GM19240 (cell line): Measurements from ENCODE around the gene NTRK2.

Experiments used
- DNase-seq: peaks from one replicate; pipeline ENCODE4 v3.0.0; 2011; ENCODE audit warnings: low spot score; ENCODE audit not compliant: insufficient read length

The NTRK2 gene

DNA sequence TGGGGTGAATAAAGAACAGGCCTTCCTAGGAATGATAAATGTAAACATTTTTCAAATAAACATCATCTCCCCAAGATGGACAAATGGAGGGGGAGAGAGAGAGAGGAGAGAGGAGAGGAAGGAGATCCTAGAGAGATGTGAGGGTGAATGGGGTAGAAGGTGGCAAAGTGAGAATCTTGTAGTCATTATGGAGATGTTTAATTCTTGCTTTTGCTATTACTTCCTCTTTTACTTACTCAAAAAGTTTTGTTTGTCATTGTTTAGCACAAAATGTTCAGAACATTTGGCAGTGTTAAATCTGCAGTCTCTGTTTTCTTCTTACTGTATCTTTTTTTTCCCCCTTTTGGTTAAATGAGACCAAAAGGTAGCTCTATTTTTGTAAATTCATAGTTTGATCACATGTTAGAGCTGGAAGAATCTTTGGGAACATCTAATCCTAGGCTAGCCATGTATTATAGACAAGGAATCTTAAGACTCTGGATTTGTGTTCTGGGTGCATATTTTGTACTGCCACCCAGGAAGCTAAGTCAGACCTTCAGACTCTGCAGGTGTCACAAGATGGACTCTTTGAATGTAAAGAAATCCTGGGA is 266.1 kb downstream of the NTRK2 start:
- no peak for DNase-seq

GRCh38 chr9:84937180-84937579 is 267.7 kb downstream of the NTRK2 start:
- no peak for DNase-seq

DNA sequence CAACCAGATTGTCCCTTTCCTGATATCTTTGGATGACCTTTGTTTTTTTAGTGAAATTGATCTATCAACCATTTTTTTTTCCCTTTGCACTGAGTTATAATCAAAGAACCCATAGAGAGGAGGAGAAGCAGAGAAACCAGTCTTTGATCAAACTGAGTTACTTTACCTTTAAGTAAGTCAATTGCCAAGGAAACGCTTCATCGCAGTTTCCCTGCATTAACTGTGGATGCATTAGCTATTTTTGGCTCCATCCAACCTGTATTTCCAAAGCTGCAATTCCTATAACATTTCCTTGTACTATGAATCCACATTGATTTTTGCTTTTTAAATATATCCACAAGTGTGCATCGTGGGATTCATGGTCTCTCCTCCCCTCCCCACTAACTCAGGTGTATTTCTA is 268.1 kb downstream of the NTRK2 start:
- DNase-seq: no peak

DNA sequence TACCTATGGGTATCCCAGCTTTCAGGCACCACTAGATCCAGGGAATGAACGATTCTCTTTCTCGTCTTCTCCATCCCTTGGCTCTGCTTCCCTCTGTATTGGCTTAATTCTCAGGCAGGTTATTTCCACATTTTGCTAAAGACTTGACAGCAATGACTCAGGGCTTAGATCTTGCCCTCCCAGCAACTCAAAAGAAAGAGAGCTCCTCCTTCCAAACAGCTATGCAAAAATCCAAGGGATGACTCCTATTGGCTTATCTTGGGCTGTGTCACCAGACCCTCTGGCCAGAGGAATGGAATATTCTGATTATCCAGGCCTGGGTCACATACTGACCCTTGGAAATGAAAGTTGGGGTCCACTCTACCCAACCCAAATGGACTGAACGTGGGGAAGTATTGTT is 270.2 kb downstream of the NTRK2 start:
- no peak for DNase-seq

DNA sequence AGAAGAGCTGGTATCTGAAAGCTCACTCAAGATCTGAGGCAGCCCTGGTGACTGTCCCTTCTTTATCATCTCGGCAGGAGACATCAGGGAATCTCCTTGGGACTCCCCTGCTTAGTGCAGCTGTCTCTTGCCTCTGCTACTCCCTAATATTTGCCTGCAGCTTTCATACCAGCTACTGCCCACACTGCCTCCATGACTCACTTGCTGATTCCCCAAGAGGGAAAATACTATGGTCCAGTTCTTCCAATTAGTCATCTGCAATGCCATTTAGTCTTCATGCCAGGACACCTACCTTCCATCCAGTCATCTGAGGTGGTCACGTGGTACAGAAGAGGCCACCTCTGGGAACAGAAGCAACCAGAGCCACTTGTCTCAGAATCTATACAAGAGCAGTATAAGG is 270.8 kb downstream of the NTRK2 start:
- DNase-seq: no peak

GRCh38 chr9:84941792-84942191 is 272.3 kb downstream of the NTRK2 start:
- no peak for DNase-seq

DNA sequence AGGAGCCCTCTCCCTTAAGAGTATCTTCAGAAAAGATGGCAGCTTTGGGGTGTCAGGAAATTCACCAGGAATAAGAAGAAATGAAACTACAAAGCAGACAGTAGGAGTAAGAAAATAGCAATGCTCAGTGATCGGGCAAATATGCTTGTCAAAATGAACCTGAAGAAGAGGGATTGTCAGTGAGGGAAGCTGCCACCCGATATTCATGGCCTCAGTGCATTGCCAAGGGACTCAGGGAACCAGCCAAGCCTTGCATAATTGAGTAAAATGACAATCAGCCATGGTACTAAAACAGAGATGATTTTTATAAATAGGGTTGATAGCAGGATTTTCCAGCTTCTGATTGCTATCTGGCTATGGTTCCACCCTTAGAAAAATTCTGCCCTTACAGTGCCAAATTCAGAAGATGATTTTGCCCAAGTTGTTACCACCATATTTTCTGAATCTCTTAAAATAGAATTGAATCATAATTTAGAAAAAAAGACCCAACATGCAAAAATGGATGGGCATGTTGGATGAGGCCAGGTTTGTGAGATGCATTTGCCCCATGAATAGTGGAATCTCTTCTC is 274.0 kb downstream of the NTRK2 start:
- DNase-seq: no peak

DNA sequence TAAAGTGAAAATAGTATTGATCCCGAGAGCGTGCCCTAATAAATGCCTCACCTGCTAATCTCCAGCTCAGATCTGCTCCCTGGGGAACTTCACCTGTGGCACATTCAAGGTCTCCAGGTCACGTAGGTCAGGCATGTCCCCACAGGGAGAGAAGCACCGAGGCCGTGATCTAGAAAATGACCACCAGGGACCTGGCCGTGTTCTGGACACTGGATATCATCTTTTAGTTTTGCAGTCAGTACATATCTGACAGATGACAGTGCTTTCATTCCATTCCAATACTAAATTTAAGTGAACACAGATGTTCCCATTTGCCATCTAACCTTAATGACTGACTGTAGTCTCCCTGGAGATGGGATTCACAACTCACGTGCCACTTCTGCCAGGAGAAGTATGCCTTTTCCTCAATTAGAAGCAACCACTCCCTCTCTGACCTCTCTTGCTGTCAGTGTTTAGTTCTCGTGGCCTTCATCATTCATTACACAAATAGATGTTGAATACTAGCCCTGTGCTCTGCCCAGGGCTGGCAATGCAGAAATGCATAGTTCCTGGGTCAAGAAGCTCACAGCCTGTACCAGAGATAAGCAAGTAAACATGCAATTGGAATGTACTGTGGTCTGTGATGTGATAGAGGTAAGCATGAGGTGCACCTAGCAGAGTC is 276.5 kb downstream of the NTRK2 start:
- no peak for DNase-seq

- DNase-seq: no peak
Measured at GRCh38 chr9:84947412-84947972, 278.0 kb downstream of the NTRK2 start.

- no peak for DNase-seq
Measured at GRCh38 chr9:84949258-84949657, 279.7 kb downstream of the NTRK2 start.

DNA sequence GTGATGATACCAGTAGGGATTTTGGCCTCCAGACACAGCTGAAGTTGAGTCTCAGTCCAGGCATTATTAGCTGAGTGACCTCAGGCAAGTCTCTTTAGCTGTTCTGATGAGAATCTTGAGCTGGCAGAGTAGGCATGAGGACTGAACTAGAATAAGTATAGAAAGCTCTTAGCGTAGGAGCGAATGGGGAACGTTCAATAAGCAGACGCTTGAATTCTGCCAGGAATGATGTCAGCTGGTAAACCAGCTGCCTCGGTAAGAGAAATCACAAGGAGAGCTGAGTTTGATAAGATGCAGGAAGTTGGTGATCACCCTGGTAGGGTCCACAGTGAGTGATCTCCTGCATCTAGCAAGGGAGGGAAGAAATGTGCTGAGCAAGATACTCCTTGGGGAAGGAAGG is 280.4 kb downstream of the NTRK2 start:
- DNase-seq: no peak

DNA sequence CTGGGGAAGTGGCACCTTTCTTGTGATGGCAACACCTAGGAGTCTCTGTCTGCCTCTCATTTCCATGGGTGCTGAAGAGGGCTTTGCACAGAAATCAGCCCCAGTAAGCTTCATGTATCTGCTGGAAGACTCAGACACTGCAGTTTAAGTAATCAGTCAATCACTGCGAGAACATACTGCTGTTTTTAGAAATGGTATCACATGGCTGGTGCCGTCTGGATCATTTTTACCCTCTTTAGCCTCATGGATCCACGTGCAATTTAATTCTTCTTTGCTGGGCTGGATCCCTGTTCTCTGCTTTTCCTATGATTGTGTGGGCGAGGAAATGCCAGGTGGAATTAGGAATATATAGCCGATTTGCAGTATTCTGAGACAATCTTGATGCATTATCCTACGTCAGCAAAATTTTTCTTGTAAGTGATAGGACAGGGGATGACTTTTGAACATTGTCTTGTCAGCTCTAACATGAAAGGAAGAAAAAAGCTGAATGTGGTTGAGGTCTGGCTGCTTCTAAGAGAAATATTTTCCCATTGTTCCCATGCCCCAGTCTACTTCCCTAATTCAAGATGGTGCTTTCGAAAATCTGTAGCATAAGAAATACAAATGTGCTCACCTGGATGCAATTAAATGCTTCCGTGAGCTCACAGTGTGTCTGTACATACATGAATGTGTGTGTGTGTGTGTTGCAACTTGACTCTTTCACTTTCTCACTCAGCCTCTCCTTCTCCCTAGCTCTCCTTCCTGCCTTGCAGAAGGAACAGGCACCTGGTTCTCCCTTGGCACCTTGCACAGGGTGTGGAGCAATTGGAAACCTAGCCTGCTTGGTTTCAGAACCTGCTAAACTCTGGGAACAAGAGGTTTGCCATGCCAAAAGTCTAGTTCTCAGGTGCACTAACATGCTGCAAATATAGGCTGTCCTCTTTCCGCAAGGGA is 281.6 kb downstream of the NTRK2 start:
- DNase-seq: no peak

- DNase-seq: no peak
Measured at GRCh38 chr9:84953252-84953773, 283.8 kb downstream of the NTRK2 start.

- DNase-seq: peak; percentile 74
Measured at GRCh38 chr9:84953797-84954705, 284.5 kb downstream of the NTRK2 start.

- no peak for DNase-seq
Measured at GRCh38 chr9:84955155-84955554, 285.6 kb downstream of the NTRK2 start.

- DNase-seq: no peak
Measured at GRCh38 chr9:84955971-84956370, 286.4 kb downstream of the NTRK2 start.

DNA sequence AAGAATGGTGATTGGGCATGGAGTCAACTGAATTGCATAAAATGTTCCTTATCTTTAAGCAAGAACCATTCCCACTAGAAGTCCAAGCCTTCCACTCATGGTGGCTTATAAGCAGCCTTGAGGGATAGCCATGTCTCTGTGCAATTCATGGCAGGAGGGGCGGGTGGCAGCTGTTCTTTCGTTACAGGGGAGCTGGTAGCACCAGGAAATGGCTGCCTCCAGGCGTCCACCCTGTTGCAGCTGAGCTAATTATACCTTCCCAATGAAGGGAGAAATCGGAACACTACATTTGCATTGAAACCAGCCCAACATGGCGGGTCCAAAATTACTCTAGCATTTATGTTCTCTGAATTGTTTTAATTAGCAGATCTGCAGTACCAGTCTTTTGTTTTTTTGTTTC is 289.8 kb downstream of the NTRK2 start:
- no peak for DNase-seq

DNA sequence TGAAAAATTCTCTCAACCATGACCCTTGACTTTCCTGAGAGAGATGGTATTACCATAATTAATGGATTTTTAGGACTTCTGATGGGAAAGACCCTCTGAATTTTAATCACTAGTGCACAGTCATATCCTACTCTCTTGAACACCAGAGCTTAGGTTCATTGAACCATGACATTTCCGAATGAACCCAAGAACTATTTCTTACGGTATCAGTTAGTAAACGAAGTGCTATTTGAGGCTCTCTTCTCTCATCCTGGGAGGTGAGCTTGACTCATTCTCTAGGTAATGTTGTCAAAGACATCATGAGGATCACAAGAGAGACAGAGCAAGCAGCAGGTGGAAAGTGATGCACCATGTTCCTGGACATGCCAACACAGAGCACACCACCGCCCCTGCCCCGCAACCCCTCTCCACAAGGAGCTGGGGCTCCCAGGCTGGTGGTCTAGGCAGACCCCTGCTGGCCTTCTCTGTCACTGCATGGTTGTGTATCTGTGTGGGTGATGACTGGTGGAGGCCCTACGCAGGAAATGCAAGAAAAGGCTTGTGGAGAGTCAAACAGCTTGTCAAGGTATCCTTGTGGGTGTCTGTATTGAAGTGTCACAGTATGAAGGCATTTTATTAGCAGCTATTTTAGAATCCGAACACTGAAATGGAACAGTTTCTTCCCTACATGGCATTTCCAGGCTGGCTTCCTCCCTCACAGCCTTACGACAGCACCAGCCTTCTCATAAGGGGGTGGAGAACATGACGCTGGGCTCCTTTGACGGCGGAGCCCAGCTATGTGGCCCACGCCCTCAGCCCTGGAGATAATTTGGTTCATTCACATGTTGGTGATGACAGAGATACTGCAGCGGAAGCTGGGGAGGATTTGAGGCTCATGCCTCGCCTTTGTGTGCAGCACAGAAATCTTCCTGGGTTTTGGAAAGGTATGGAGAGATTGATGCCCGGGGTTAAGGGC is 297.6 kb downstream of the NTRK2 start:
- DNase-seq: no peak

- no peak for DNase-seq
Measured at GRCh38 chr9:84969084-84969483, 299.6 kb downstream of the NTRK2 start.
